LHCN-M2 (cell line): Measurements from ENCODE around the gene MIOX. TPM values are rescaled to one million over a fixed set of nuclear protein-coding genes. Genes with fewer than 3 reads are reported as not detected.

Experiments
- DNase-seq: peaks from one replicate; pipeline ENCODE4 v3.0.0-alpha.2; 2012; ENCODE audit warnings: low read depth
- total RNA-seq: library from RNA; depleted of rRNA; stranded (reverse); fragments of >200 nt; gene quantifications from 2 replicates; pipeline ENCODE4 v1.2.3, GENCODE V29; 2014

MIOX gene
- total RNA-seq, 1 experiment from 2014 or later = not detected

DNA sequence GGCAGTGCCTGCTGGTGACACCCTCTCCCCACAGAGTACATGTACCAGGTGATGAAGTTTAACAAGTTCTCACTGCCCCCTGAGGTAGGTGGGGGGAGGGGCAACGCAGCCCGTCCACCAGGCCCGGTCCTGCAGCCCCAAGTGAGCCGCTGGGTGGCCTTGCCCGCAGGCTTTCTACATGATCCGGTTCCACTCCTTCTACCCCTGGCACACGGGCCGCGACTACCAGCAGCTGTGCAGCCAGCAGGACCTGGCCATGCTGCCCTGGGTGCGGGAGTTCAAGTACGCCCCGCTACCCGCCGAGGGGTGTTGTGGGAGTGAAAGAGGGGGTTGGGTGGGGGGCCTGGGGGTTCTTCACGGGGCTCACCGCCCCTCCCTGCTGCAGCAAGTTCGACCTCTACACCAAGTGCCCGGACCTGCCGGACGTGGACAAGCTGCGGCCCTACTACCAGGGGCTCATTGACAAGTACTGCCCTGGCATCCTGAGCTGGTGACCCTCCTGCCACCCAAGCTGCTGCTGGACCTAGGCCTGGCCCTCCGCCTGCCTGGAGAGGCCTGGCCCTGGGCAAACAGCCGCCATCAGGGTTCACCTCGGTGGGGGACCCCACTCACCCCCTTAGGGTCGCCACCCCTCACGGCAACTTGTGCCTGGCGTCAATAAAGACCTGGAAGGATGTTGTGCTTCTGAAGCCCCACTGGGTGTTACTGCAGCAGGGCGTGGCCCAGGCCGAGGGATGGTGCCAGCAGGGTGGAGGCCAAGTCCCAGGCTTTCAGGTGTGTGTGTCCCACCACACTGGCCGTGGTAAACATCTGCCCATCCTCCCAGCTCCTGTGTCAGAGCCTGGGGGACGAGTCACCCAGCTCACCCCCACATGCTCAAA lies 2.9 kb downstream of the MIOX start:
- no peak for DNase-seq

DNA sequence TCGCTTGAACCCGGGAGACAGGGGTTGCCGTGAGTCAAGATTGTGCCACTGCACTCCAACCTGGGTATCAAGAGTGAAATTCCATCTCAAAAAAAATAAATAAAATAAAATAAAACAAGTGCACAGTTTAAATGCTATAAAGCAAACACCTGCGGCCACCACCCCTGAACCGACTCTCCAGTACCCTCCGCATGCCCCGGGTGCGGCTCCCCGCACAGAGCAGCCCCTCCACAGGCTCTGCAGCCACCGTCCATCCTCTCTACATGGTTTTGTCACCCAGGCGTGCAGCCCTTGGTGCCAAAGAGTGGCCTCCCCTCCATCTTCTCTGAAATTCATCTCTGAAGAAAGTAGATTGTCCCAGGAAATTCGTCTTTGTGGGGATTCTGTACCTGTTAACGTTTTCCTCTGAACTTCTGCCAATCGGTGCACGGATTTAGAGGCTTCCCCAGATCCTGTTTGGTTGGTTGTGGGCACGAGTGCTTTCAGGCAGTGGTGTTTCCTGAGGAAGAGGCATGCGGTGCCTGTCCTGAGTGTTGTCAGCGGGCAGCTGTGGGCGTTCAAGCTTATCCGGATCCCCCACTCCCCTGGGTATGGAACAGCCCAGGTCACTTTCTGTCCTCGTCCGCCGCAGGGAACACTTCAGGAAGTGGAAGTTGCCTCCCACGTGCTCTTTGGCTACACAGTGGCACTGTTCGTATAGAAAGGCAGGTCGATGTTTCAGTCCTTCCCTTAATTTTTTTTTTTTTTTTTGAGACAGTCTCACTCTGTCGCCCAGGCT lies 4.1 kb downstream of the MIOX start:
- DNase-seq = no peak

DNA sequence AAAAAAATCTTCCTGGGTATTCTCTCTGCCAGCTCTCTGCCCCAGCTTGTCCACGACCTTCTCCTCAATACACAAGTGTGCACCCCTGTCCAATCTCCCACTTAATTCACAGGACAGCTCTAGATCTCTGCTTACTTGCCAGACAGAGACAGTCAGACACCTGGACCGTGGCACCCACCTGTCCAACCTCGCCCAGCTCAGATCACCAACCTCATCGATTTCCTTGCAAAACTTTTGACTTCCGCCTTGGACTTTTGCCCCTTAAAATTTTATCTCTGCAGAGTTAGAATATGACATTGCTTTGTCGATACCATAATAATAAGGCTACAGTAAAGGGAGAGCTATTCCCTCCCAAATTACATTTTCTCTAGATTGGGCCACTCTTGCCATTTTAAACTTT lies 10.4 kb downstream of the MIOX start:
- no peak for DNase-seq

DNA sequence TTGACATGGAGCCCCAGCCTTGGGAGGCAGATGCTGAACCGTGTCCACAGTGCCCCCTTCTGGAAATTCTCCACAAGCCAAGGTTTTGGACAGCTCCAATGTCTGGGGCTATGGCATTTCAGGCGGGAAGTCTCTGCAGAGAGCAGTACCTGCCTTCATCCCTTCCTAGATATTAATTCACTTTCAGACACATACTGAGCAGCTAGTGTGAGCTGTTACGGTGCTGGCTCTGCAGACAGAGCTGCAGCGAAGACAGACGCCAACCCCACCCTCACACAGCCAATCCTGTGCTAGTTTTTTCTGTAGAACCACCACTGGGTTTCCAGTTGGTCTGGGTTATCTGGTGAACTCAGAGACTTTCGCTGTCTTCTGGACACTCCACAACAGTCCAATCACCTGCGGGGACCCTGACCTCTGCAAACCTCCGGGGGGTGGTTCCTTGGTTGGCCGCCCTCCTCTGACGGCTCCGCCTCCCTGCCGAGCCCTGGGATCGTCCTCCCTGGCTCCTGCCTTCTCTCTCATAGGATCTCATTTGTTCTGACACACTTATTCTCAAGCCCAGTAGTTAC lies 11.7 kb downstream of the MIOX start:
- DNase-seq = peak; percentile 53

DNA sequence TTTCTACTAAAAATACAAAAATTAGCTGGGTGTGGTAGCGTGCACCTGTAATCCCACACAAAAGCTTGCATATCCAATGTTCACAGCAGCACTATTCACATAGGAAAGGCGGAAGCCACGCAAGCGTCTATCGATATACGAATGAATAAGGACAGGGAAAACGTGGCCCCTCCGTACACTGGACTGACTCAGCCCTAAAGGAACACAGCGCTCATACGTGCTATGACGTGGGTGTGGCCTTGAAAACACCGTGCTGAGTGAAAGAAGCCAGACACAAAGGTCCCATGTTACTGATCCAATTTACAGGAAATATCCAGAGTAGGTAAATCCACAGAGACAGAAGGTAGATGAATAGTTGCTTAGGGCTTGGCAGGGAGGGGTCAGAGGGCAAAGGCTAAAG lies 13.8 kb downstream of the MIOX start:
- DNase-seq = no peak

DNA sequence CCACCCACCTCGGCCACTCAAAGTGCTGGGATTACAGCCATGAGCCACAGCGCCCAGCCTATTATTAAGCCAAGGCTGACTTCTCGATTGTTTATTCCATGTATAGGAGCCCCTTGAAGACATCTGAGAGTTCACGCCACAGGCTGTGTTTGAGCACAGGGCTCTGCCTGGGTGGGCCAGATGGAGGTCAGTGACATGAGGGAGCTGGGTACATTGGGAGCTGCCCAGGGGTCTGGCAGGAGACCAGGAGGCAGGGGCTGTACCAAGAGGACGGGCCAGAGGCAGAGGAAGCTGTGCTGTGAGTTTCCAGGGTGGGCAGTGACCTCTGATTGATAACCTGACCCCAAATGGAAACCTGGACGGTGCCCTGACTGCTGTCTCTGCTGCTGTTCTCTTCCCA lies 15.4 kb downstream of the MIOX start:
- no peak for DNase-seq

DNA sequence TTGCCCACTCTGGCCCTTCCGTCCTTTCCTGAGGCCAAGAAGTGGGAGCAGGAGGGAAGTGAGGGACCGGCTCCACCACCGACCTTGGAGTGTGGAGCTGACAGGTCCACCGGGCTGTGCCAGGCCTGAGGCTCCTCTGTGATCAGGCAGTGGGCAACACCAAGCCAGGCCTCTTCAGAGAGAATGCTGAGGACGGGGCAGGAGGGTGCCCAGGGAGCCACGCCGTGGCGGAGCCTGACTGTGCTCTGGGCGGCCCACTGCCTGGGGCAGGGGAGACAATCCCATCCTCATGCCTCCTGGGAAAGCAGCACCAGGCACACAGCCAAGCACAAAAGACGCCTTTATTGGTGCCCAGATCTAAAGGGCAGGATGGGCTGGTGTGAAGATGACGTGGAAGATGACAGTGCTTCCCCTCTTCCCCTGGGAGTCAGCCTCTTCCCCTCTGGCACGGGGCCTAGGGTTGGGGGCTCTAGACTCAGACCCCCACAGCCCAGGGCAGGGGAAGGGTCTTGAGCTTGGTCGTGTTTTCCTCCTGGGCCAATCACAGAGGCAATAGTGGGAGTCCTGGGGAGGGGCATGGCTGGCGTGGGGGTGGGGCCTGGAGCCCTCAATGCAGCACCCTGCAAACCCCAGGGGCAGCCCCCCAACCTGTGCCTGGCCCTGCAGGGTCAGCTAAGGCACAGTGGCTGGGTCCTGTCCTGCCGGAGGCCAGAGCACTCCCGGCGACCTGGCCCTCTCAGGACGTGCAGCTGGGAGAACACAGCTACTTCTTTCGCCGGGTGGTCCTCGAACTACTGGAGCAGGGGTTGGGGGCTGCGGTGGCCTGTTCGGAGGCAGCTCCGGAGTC lies 16.2 kb downstream of the MIOX start:
- DNase-seq = no peak

DNA sequence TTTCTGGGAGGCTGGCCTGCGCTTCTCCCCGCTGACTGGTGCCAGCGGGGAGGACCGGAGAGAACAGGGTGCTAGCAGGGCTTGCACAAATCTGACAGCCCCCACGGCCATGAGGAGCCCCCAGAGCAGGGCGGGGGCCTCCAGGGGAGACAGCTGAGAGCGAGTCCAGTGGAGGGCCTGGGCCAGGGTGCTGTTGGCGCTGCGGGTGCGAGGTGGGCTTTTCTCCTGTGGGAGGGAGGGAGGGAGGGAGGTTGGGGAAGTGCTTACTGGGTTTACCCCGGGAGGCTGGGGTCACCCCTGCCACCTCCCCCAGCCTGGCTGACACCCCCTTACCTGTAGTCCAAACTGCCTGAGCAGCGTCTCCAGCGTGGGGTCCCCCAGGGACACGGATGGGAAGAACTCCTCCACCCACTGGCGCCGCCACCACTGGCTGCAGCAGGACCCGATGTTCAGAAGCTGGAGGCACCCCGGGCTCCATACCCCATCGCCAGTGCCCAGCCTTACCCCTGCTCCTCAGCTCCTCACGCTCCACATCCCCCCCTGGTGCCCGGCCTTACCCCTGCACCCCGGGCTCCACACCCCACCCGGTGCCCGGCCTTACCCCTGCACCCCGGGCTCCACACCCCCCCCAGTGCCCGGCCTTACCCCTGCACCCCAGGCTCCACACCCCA lies 17.0 kb downstream of the MIOX start:
- no peak for DNase-seq

DNA sequence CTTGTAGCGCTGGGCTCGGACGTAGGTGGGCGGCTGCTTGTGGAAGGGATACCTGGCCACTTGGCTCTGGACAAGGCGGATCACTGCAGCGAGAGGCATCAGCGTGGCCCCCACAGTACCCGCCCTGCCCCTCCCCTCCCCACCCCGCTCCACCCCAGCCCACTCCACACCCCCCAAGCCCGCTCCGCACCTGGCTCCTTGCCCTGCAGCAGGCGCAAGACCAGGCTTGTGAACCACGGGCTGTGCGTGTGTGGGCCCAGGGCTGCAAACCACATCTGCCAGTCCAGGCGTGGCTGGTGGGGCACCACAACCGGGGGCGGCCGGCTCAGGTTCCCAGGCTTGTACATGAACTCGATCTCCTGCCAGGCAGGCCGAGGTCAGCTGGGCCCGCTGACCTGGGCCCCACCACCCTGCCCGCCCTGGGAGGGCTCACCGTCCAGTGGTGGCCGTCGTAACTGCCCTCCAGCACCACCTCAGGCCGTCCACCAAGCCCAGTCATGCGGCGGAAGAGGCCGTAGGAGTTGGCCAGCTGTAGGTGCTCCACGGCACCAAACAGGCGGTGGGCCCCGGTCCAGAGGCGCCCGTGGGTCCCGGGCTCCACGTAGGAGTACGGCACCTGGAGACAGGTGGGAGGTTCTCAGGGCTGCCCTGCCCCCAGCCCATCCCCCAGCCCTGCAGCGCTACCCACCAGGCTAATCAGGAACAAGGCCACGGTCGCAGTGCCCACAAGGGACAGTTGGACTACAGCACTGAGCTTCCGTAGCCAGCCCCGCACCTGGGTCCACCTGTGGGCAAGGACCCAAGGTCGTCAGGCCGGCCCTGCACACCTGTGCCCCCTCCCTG lies 17.9 kb downstream of the MIOX start:
- DNase-seq = no peak

DNA sequence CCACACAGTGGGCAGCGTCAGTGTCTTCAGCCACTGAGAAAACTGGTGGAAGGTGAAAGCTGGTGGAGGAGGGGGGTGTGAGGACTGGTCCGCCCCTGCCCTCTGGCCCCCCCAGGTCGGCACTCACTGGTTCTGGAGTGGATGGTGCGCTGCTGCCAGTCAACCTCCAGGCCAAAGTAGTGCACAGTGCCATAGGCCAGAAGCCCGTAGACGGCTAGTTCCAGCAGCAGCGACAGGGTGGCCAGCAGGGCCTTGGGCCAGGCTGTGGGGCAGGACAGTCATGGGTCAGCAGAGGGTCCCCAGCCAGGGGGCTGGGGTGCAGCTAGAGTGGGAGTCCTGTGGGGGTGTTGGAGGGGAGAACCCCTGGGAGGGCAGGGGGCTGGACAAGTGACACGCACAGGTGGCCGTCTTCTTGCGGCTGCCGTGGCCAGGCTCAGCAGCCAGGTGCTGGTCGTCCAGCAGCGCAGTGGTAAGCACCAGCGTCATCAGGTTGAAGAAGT lies 18.7 kb downstream of the MIOX start:
- DNase-seq = no peak

DNA sequence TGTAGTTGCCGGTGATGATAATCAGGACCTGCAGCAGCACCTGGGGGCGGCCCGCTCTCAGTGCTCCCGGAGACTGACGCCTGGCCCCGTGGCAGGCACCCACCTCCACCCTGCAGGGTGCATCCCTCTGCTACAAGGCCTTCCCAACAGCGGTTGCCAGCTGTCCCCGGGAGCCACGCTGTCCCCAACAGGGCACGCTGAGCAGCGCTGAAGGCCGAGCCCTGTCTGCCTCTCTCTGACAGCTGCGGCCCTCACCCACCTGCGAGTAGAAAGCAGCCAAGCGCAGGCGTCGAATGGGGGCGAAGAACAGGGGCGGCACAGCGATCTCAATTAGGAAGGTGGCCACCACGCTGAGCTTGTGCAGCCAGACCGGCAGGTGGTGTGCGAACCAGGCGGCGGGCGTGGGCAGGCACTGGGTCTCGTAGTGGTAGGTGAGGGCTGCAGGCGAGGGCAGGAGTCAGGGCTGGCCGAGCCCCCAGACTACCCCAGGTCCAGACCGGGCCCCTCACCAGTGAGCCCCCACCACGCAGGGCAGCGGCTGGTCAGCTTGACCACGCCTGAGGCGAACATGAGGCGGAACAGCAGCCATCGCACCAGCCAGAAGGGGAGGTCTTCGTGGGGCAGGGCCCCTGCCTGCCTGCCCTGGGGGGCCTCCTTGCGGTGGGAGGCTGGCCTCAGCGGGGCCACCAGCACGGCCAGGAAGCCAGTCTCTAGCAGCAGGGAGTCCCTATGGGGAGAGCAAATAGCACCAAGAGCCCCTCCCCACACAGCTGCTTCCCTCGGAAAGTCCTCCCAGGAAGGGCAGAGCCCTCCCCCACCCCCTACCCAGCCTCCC lies 19.3 kb downstream of the MIOX start:
- DNase-seq = no peak

DNA sequence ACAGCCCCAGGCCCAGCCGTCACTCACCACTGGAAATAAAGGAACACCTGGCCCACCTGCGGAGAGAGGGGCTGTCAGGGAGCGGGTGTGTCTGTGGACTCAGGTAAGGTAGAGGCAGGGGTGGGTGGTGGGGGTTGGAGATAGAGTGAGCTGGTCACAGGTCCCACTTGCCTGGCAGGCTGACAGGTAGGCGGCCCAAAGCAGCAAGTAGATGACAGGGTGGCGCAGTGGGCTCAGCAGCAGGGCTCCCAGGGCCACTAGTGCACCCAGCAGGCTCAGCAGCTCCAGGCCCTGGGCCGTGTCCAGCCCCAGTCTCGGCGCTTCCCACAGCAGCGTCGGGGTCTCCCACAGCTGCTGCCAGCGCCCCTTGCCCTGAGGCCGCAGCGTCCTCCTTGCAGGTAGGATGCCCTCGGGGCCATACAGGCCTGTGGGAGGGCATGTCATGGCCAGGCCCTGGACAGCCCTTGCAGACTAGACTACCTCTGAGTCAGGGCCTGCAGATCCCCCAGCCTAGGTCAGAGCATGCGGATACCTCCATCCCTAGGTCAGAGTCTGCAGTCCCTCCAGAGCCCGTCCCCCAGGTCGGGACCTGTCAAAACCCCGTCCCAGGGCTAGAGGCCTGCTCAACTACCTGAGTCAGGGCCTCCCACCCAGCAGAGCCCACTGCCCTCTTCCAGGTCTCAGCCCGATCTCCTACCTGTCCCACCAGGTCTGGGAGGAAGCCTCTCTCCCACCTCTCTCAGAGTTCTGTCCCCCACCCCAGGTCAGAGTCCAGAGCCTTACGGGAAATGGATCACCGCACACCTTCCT lies 20.2 kb downstream of the MIOX start:
- DNase-seq = no peak

DNA sequence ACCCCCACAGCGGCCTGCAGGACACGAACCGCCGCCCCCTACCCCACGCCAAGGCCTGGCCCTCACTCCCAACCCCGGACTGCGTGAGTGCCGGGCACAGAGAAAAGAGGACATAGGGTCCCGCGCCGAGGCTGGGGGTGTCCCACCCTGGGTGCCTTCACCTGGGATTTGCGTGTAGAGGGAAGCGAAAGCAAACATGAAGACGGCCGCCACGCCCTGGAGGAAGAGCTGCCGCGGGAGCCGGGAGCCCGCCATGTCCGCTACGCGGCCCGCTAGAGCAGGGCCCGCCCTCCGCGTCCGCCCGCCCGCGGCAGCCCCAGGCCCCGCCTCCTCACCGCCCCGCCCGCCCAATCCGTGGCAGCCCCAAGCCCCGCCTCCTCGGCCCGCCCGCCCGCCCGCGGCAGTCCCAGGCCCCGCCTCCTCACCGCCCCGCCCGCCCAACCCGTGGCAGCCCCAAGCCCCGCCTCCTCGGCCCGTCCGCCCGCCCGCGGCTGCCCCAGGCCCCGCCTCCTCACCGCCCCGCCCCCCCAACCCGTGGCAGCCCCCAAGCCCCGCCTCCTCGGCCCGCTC lies 20.8 kb downstream of the MIOX start, which contains the start of gene LMF2:
LMF2 (minus strand) TSS at position 282 of the 570 bp plus-strand sequence; CDS start at position 255, 27 bp downstream.
- DNase-seq = no peak

DNA sequence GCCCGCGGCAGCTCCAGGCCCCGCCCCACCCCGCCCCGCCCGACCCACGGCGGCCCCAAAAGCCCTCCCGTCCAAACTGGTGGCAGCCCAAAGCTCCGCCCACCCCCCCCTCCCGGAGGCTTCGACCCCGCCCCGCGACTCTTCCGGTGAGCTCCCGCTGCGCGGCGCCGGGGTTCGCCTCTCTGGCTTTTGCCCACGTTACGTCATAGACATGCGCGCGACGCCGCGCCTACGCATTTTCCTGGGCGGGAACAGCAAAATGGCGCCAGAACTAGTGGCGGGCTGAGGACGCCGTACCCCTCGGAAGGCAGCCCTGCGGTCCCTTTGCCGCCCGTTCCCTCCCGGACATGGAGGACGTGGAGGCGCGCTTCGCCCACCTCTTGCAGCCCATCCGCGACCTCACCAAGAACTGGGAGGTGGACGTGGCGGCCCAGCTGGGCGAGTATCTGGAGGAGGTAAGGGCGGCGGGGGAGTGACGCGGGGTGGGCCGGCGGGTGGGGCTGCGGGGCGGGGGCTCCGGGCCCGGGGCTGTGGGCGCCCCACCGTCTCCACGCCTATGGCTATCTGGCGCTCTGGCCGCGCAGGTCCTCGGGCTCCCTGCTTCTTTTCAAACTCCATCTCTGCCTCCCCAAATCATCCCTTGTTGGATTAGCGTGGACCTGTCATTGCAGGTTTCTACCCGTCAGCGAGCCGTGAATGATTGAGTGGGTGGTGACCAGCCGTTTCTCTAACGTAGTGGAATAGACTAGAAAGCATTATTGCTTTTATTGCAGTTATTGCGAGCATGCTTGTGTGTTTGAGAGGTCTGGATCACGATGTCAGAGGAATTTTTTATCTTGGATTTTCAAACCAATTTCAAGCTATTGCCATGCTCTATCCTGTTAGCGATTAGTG lies 21.6 kb downstream of the MIOX start, which contains the start of gene NCAPH2:
NCAPH2 (plus strand) TSS at position 234 of the 894 bp plus-strand sequence; CDS start at position 348, 114 bp downstream.
- DNase-seq = peak; percentile 96

DNA sequence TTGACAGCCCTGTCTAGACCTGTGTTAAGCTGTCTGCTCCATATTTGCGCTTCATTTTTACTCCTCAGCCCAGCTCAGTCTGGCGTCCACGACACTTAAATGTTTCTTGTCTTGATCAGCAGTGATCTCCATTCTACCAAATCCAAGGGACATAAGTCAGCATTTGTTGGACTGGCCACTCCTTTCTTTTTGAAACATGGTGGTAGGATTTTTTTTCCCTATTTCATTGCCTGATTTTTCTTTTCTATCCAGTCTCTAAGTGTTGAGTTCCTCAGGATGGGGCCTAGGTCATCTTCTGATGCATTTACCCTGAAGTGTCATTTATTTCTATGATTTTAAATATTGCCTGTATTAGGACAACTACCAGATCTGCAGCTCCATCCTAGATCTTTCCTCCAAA lies 22.2 kb downstream of the MIOX start:
- DNase-seq = no peak

DNA sequence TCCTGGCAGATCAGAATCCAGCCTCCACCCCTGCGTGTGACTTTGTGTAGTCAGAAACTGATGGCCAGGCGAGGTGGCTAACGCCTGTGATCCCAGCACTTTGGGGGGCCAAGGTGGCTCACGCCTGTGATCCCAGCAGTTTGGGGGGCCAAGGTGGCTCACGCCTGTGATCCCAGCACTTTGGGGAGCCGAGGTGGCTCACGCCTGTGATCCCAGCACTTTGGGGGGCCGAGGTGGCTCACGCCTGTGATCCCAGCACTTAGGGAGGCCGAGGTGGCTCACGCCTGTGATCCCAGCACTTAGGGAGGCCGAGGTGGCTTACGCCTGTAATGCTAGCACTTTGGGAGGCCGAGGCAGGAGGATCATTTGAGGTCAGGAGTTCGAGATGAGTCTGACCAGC lies 26.5 kb downstream of the MIOX start:
- no peak for DNase-seq
